Smooth muscle cell (in vitro differentiated cells): ENCODE data around the gene CDK5. TPM values are rescaled to one million over a fixed set of nuclear protein-coding genes. Genes with fewer than 3 reads are reported as not detected.

Experiments used
- DNase-seq: peaks from one replicate; lab custom pipeline; 2025; ENCODE audit not compliant: unreplicated experiment; lab: John Stamatoyannopoulos, UW
- H2AFZ ChIP-seq: fragments of 200-600 bp; sonication (generic); 2 replicates; pipeline ENCODE4 v1.6.0; 2016; ENCODE audit warnings: antibody characterized with exemption, low read depth, mild to moderate bottlenecking
- H3F3A ChIP-seq: fragments of 200-600 bp; sonication (generic); 2 replicates; pipeline ENCODE4 v1.6.0; 2017; ENCODE audit warnings: antibody characterized with exemption, low read depth
- H3K27ac ChIP-seq: fragments of 200-600 bp; sonication (generic); 2 replicates; pipeline ENCODE4 v1.5.1; 2016; ENCODE audit warnings: low read depth, mild to moderate bottlenecking
- H3K27me3 ChIP-seq: fragments of 200-600 bp; sonication (generic); 2 replicates; pipeline ENCODE4 v1.6.1; 2016; ENCODE audit warnings: low read depth, mild to moderate bottlenecking
- H3K36me3 ChIP-seq: fragments of 200-600 bp; sonication (generic); 2 replicates; pipeline ENCODE4 v1.5.1; 2016; ENCODE audit warnings: low read depth
- H3K4me1 ChIP-seq: fragments of 200-600 bp; sonication (generic); 2 replicates; pipeline ENCODE4 v1.5.1; 2016; ENCODE audit warnings: low read depth
- H3K4me2 ChIP-seq: fragments of 200-600 bp; sonication (generic); 2 replicates; pipeline ENCODE4 v1.6.0; 2016; ENCODE audit warnings: mild to moderate bottlenecking
- H3K4me3 ChIP-seq: fragments of 200-600 bp; sonication (generic); 2 replicates; pipeline ENCODE4 v1.5.1; 2016; ENCODE audit warnings: mild to moderate bottlenecking
- H3K79me2 ChIP-seq: fragments of 200-600 bp; sonication (generic); 2 replicates; pipeline ENCODE4 v1.6.0; 2016; ENCODE audit warnings: low read depth, mild to moderate bottlenecking
- H3K9ac ChIP-seq: fragments of 200-600 bp; sonication (generic); 2 replicates; pipeline ENCODE4 v1.6.0; 2016; ENCODE audit warnings: low read depth
- H3K9me3 ChIP-seq: fragments of 200-600 bp; sonication (generic); replicated peaks from 2 replicates; pipeline ENCODE4 v1.5.1; 2016; ENCODE audit warnings: low read depth
- H4K20me1 ChIP-seq: fragments of 200-600 bp; sonication (generic); 2 replicates; pipeline ENCODE4 v1.6.0; 2016; ENCODE audit warnings: low read depth
- WGBS: methylation state at CpG from one replicate; pipeline ENCODE4 v1.1.7; 2016; ENCODE audit warnings: low lambda C conversion rate; 5-methylcytosine and 5-hydroxymethylcytosine counted together
- polyA plus RNA-seq: library from polyadenylated mRNA; unstranded; fragments of >200 nt; fragmentation: Nextera tagmentation; extraction: Ambion mirVana; gene quantifications from 2 replicates; pipeline ENCODE4 v1.2.1, GENCODE V29; 2016
- total RNA-seq: library from RNA; depleted of rRNA; stranded (reverse); fragments of >200 nt; gene quantifications from 2 replicates; pipeline ENCODE4 v1.2.3, GENCODE V29; 2014
- TF ChIP-seq, protein P1 (sequence below): fragments of 200-600 bp; sonication (generic); IDR thresholded peaks from 2 replicates; pipeline ENCODE4 v1.5.1; 2017; ENCODE audit warnings: borderline replicate concordance, mild to moderate bottlenecking, antibody characterized with exemption; ENCODE audit not compliant: insufficient read depth, poor library complexity, severe bottlenecking

The CDK5 gene
- total and polyA plus RNA-seq, 2 experiments from 2014 or later, result 22.1 to 36.4 TPM

- Histone ChIP-seq H3K4me3 (peak overlapping the region; percentile 74), H3K9me3 (no peaks in the 10 kb centered on the region), H3K79me2 (peaks cover 21% of the 10 kb centered on the region), H3K27ac (peak overlapping the region; percentile 95), H3K36me3 (no peaks in the 10 kb centered on the region), H3K4me1 (peaks cover 36% of the 10 kb centered on the region), H3F3A (peaks cover 10% of the 10 kb centered on the region), H2AFZ (no peak overlapping the region), H3K4me2 (peak overlapping the region; percentile 94), H4K20me1 (peaks cover 62% of the 10 kb centered on the region), H3K9ac (no peak overlapping the region), H3K27me3 (no peaks in the 10 kb centered on the region)
- WGBS, result 41% methylated on average over 31 of the region's 33 CpGs
- TF ChIP-seq, protein P1, sequence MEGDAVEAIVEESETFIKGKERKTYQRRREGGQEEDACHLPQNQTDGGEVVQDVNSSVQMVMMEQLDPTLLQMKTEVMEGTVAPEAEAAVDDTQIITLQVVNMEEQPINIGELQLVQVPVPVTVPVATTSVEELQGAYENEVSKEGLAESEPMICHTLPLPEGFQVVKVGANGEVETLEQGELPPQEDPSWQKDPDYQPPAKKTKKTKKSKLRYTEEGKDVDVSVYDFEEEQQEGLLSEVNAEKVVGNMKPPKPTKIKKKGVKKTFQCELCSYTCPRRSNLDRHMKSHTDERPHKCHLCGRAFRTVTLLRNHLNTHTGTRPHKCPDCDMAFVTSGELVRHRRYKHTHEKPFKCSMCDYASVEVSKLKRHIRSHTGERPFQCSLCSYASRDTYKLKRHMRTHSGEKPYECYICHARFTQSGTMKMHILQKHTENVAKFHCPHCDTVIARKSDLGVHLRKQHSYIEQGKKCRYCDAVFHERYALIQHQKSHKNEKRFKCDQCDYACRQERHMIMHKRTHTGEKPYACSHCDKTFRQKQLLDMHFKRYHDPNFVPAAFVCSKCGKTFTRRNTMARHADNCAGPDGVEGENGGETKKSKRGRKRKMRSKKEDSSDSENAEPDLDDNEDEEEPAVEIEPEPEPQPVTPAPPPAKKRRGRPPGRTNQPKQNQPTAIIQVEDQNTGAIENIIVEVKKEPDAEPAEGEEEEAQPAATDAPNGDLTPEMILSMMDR, result no peak
- no peak for DNase-seq
These were observed 3.8 kb upstream of the CDK5 start for GRCh38 chr7:151061213-151062110.

- WGBS, result 11% methylated on average over 18 of the region's 21 CpGs
- Histone ChIP-seq H3K79me2 (peaks cover 21% of the 10 kb centered on the region), H3K4me3 (peak overlapping the region; percentile 74), H3K27me3 (no peaks in the 10 kb centered on the region), H3F3A (peaks cover 10% of the 10 kb centered on the region), H3K9ac (peak overlapping the region; percentile 72), H3K9me3 (no peaks in the 10 kb centered on the region), H3K36me3 (no peaks in the 10 kb centered on the region), H4K20me1 (peaks cover 54% of the 10 kb centered on the region), H3K4me2 (peak overlapping the region; percentile 94), H3K4me1 (peaks cover 36% of the 10 kb centered on the region), H3K27ac (peak overlapping the region; percentile 95), H2AFZ (no peak overlapping the region)
- TF ChIP-seq, protein P1, result no peak
- no peak for DNase-seq
These were observed 2.9 kb upstream of the CDK5 start for GRCh38 chr7:151060416-151061212.

- 2% methylated on average over 17 of the region's 17 CpGs for WGBS
These were observed 2.4 kb upstream of the CDK5 start for GRCh38 chr7:151060113-151060415.

More at GRCh38 chr7:151060113-151060415, 2.4 kb upstream of the CDK5 start:
- H3K4me2 ChIP-seq, result peak overlapping the region; percentile 94
- no peaks in the 10 kb centered on the region for H3K27me3 ChIP-seq
- H3K9me3 ChIP-seq, result no peaks in the 10 kb centered on the region
- H3K9ac ChIP-seq, result peak overlapping the region; percentile 72
- peak overlapping the region; percentile 74 for H3K4me3 ChIP-seq
- H4K20me1 ChIP-seq, result peaks cover 48% of the 10 kb centered on the region
- H3K27ac ChIP-seq, result peak overlapping the region; percentile 95
- H3K36me3 ChIP-seq, result no peaks in the 10 kb centered on the region
- DNase-seq, result no peak
- peak overlapping the region; percentile 80 for H2AFZ ChIP-seq
- peaks cover 10% of the 10 kb centered on the region for H3F3A ChIP-seq
- TF ChIP-seq, protein P1, result peak; percentile 6
- peaks cover 21% of the 10 kb centered on the region for H3K79me2 ChIP-seq
- H3K4me1 ChIP-seq, result peaks cover 36% of the 10 kb centered on the region
